OCI-LY1 (cell line): ENCODE results near the gene DAAM1.

Experiments
- H2AFZ ChIP-seq: fragments of 200-600 bp; sonication (generic), shearing (Covaris generic); 2 replicates; pipeline ENCODE4 v1.6.0; 2014; ENCODE audit warnings: antibody characterized with exemption, mild to moderate bottlenecking, low read length
- H3F3A ChIP-seq: fragments of 200-600 bp; sonication (generic), shearing (Covaris generic); 2 replicates; pipeline ENCODE4 v1.6.0; 2014; ENCODE audit warnings: mild to moderate bottlenecking, antibody characterized with exemption, low read length, moderate library complexity; ENCODE audit not compliant: insufficient read depth
- H3K27ac ChIP-seq: fragments of 200-600 bp; sonication (generic); 2 replicates; pipeline ENCODE4 v1.5.1; 2014; ENCODE audit warnings: low read length, mixed run types, mild to moderate bottlenecking, low read depth; ENCODE audit not compliant: poor library complexity, severe bottlenecking
- H3K27me3 ChIP-seq: fragments of 200-600 bp; sonication (generic); 2 replicates; pipeline ENCODE4 v1.6.0; 2014; ENCODE audit warnings: antibody characterized with exemption, mild to moderate bottlenecking, low read length, moderate library complexity; ENCODE audit not compliant: insufficient read depth
- H3K36me3 ChIP-seq: fragments of 200-600 bp; sonication (generic); 2 replicates; pipeline ENCODE4 v1.6.1; 2014; ENCODE audit warnings: mild to moderate bottlenecking, antibody characterized with exemption, low read length, moderate library complexity, mixed read lengths; ENCODE audit not compliant: insufficient read depth
- H3K4me1 ChIP-seq: fragments of 200-600 bp; sonication (generic); 2 replicates; pipeline ENCODE4 v1.5.1; 2014; ENCODE audit warnings: mild to moderate bottlenecking, low read length, moderate library complexity; ENCODE audit not compliant: insufficient read depth, severe bottlenecking
- H3K4me2 ChIP-seq: fragments of 200-600 bp; sonication (generic), shearing (Covaris generic); 2 replicates; pipeline ENCODE4 v1.6.1; 2014; ENCODE audit warnings: low read length
- H3K4me3 ChIP-seq: fragments of 200-600 bp; sonication (generic); 2 replicates; pipeline ENCODE4 v1.5.1; 2014; ENCODE audit warnings: low read length, low read depth, mild to moderate bottlenecking, mixed read lengths; ENCODE audit not compliant: poor library complexity, severe bottlenecking
- H3K79me2 ChIP-seq: fragments of 200-600 bp; shearing (Covaris generic); 2 replicates; pipeline ENCODE4 v1.6.1; 2016; ENCODE audit warnings: mixed run types, low read length, mixed read lengths; ENCODE audit not compliant: insufficient read depth
- H3K9ac ChIP-seq: fragments of 200-600 bp; sonication (generic), shearing (Covaris generic); 2 replicates; pipeline ENCODE4 v1.6.1; 2014; ENCODE audit warnings: mild to moderate bottlenecking, low read length, mixed read lengths
- H3K9me2 ChIP-seq: fragments of 200-600 bp; sonication (generic), shearing (Covaris generic); 2 replicates; pipeline ENCODE4 v1.6.1; 2014; ENCODE audit warnings: low read depth, mild to moderate bottlenecking, low read length, mixed read lengths
- H3K9me3 ChIP-seq: fragments of 200-600 bp; shearing (Covaris generic); 2 replicates; pipeline ENCODE4 v1.6.1; 2014; ENCODE audit warnings: low read length, mixed read lengths
- H4K20me1 ChIP-seq: fragments of 200-600 bp; sonication (generic), shearing (Covaris generic); 2 replicates; pipeline ENCODE4 v1.6.0; 2016; ENCODE audit warnings: mild to moderate bottlenecking, low read length; ENCODE audit not compliant: insufficient read depth
- CTCF ChIP-seq: fragments of 200-600 bp; sonication (generic), shearing (Covaris generic); IDR thresholded peaks from 2 replicates; pipeline ENCODE4 v1.5.1; 2017; ENCODE audit warnings: mild to moderate bottlenecking, antibody characterized with exemption, low read length, moderate library complexity, mixed read lengths
- EZH2 ChIP-seq: fragments of 200-600 bp; sonication (generic), shearing (Covaris generic); IDR thresholded peaks from 2 replicates; pipeline ENCODE4 v1.8.0; 2017; ENCODE audit warnings: borderline replicate concordance, mixed run types, mild to moderate bottlenecking, antibody characterized with exemption, low read length, moderate library complexity, mixed read lengths

DAAM1 gene

DNA sequence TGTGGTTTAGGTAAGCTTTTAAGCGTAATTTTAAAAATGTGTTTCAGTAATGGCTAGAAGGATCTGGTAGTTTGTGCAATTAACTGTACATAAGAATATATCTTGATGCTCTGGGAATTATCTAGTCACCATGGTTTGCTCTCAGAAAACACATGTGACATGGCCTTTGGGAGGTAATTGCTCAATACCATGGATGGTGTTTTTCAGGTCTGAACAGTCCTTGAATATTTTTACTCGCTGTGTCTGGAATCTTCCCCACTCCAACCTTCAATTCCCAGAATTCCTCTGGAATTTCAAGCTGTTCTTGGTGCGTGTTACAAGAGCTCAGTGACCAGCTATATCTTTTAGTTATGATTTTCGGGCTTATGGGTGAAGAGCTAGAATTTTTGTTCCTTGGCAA, 85.3 kb downstream of the DAAM1 start:
- Histone ChIP-seq H3K27me3 (no peaks in the 10 kb centered on the region), H4K20me1 (no peaks in the 10 kb centered on the region), H3K9ac (no peak overlapping the region), H2AFZ (no peak overlapping the region), H3K79me2 (no peaks in the 10 kb centered on the region), H3K9me3 (no peaks in the 10 kb centered on the region), H3K4me1 (peaks cover 37% of the 10 kb centered on the region), H3K4me2 (no peak overlapping the region), H3F3A (no peaks in the 10 kb centered on the region), H3K4me3 (no peak overlapping the region), H3K27ac (no peak overlapping the region), H3K9me2 (no peaks in the 10 kb centered on the region), H3K36me3 (peaks cover 10% of the 10 kb centered on the region)
- no peak for TF ChIP-seq EZH2
- no peak for TF ChIP-seq CTCF

DNA sequence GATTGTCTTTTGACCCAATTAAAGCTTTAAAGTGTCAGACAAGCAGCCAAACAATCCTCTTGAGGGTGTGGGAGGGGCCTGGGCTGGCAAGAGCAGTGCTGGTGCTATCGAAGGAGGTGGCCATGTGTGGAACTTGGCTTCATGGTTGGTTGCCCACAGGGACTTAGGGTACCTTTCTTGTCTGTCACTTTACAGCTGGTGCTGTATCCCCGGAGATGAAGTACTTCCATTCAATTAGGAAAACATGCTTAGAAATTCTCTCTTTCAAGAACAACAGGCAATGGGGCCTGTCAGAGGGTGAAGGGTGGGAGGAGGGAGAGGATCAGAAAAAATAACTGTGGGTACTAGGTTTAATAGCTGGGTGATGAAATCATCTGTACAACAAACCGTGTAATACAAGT, 86.5 kb downstream of the DAAM1 start:
- H3K4me3 ChIP-seq, result no peak overlapping the region
- peaks cover 3% of the 10 kb centered on the region; the same call in 1 of the 2 replicates for H3K36me3 ChIP-seq
- peak overlapping the region; percentile 53 for H3K27ac ChIP-seq
- no peaks in the 10 kb centered on the region for H3K27me3 ChIP-seq
- peak overlapping the region; percentile 45 for H3K4me2 ChIP-seq
- no peaks in the 10 kb centered on the region for H4K20me1 ChIP-seq
- no peak overlapping the region for H2AFZ ChIP-seq
- H3K9me3 ChIP-seq, result no peaks in the 10 kb centered on the region
- H3K4me1 ChIP-seq, result peaks cover 37% of the 10 kb centered on the region
- TF ChIP-seq CTCF (no peak), EZH2 (no peak)
- no peaks in the 10 kb centered on the region for H3K79me2 ChIP-seq
- no peak overlapping the region; the same call in 1 of the 2 replicates for H3K9ac ChIP-seq
- no peaks in the 10 kb centered on the region for H3F3A ChIP-seq
- H3K9me2 ChIP-seq, result no peaks in the 10 kb centered on the region

DNA sequence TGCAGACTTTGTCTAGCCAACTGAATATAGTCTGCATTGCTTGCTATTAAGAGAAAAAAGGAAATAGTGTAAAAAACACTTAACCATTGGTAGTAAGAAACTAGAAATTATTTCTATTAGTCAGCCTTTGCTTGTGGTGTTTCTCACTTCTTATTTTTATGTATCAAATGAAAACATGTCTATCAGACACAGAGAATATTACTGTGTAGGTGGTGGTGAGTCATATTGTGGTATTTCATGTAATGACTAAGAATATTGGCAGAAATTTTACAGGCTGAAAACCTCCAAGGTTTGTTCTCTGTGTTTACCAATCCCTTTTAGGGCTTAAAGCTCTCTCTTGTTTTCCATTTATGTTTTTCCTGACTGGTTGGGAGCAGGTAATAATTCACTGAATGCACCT, 87.2 kb downstream of the DAAM1 start:
- Histone ChIP-seq H3K4me3 (no peak overlapping the region), H3K4me2 (peak overlapping the region; percentile 45), H3K36me3 (peaks cover 8% of the 10 kb centered on the region; the same call in 1 of the 2 replicates), H3K27ac (peak overlapping the region; percentile 53), H4K20me1 (no peaks in the 10 kb centered on the region), H3K9ac (no peak overlapping the region), H3K79me2 (no peaks in the 10 kb centered on the region), H2AFZ (no peak overlapping the region), H3K4me1 (peaks cover 37% of the 10 kb centered on the region), H3F3A (no peaks in the 10 kb centered on the region), H3K27me3 (no peaks in the 10 kb centered on the region), H3K9me2 (no peaks in the 10 kb centered on the region), H3K9me3 (no peaks in the 10 kb centered on the region)
- TF ChIP-seq EZH2, result no peak
- no peak for TF ChIP-seq CTCF
